Transverse colon (tissue), 4 donors: ENCODE data around the gene SLC27A1. TPM values are rescaled to one million over a fixed set of nuclear protein-coding genes. Genes with fewer than 3 reads are reported as not detected.
A peak's percentile ranks its signal among the peaks of the same experiment; 100 is the strongest.

ENCODE experiments used
- DNase-seq: peaks from one replicate; pipeline ENCODE4 v3.0.0-alpha.2; 2019
- H3K27ac ChIP-seq, 4 donors: fragments of 200-600 bp; sonication (generic); 2 replicates each; pipeline ENCODE4 v1.5.1; 2016 to 2018; ENCODE audit warnings: inconsistent platforms in 4 of 4
- H3K27me3 ChIP-seq: fragments of 200-600 bp; sonication (generic); 2 replicates; pipeline ENCODE4 v1.5.1; 2017; ENCODE audit warnings: inconsistent platforms
- H3K36me3 ChIP-seq, 4 donors: fragments of 200-600 bp; sonication (generic); 2 replicates each; pipeline ENCODE4 v1.5.1; 2017 to 2019; ENCODE audit warnings: inconsistent platforms in 4 of 4
- H3K4me1 ChIP-seq, 4 donors: fragments of 200-600 bp; sonication (generic); 2 replicates each; pipeline ENCODE4 v1.5.1; 2017 to 2020; ENCODE audit warnings: inconsistent platforms in 4 of 4
- H3K4me3 ChIP-seq, 4 donors: fragments of 200-600 bp; sonication (generic); 1 replicate in 1 of 4; 2 replicates in 3 of 4; pipeline versions ENCODE4 v1.5.1 to v1.6.1; 2017 to 2019; ENCODE audit warnings: inconsistent platforms in 4 of 4
- H3K9me3 ChIP-seq, 2 donors: fragments of 200-600 bp; sonication (generic); 2 replicates each; pipeline ENCODE4 v1.5.1; 2017 to 2019; ENCODE audit warnings: inconsistent platforms in 2 of 2
- CTCF ChIP-seq, 5 experiments: fragments of 200-600 bp in 3 of 5; fragments of 450-650 bp in 2 of 5; sonication (generic) in 3 of 5; IDR thresholded peaks; 1 replicate in 2 of 5; 2 replicates in 3 of 5; pipeline ENCODE4 v1.5.1; 2016 to 2017; ENCODE audit warnings: antibody characterized with exemption in 5 of 5, inconsistent platforms in 3 of 5, mild to moderate bottlenecking in 2 of 5, moderate library complexity in 1 of 5
- EP300 ChIP-seq: sonication (generic); formaldehyde crosslinking; IDR thresholded peaks from one replicate; pipeline ENCODE4 v1.6.1; 2017; ENCODE audit warnings: antibody characterized with exemption, low read depth
- POLR2A ChIP-seq: fragments of 450-650 bp; IDR thresholded peaks from one replicate; pipeline ENCODE4 v1.6.1; 2016; ENCODE audit warnings: antibody characterized with exemption, mild to moderate bottlenecking, moderate library complexity
- POLR2AphosphoS5 ChIP-seq, 3 donors: sonication (generic); formaldehyde crosslinking; IDR thresholded peaks; one replicate each; pipeline ENCODE4 v1.6.1; 2016; ENCODE audit warnings: antibody characterized with exemption in 3 of 3
- WGBS, 2 donors: methylation state at CpG; one replicate each; pipeline ENCODE4 v1.1.5; 2018; ENCODE audit warnings: low coverage in 1 of 2; 5-methylcytosine and 5-hydroxymethylcytosine counted together
- in situ Hi-C, 4 donors: fragments of 200-750 bp; cut with MboI; loops; one replicate each; pipeline versions ENCODE4 v1.15.0 to v1.15.1; 2017; ENCODE audit warnings: low sequenced_read_pairs in 3 of 4, low pct_ligation_motif_present in 1 of 4, low pct_unique_long_range_greater_than_20kb in 1 of 4
- intact Hi-C: fragments of 100-400 bp; cut with DNase I; formaldehyde crosslinking; loops from one replicate; pipeline ENCODE4 v1.15.1; 2023; ENCODE audit warnings: low total_unique reads
- total RNA-seq, 4 donors: library from RNA; depleted of rRNA; stranded (reverse); fragments of >200 nt; gene quantifications; one replicate each; pipeline ENCODE4 v1.1.0, GENCODE V29; 2016

Gene SLC27A1
- total RNA-seq, 4 donors from 2014 or later: 4.0 to 11.1 (median 7.0) TPM

GRCh38 chr19:17534767-17535166, 64.4 kb downstream of the SLC27A1 start:
- Histone ChIP-seq H3K27ac (no peak overlapping the region), H3K4me3 (no peak overlapping the region), H3K9me3 (no peaks in the 10 kb centered on the region), H3K36me3 (no peaks in the 10 kb centered on the region), H3K4me1 (peaks cover 6 to 12% (median 11%) of the 10 kb centered on the region in 4 donors), H3K27me3 (peaks cover 3% of the 10 kb centered on the region)
- DNase-seq: no peak
- no peak for TF ChIP-seq POLR2AphosphoS5 (IDR thresholded peaks at IDR 0.05)
- TF ChIP-seq POLR2A: no peak
- no peak for TF ChIP-seq CTCF (IDR thresholded peaks at IDR 0.05)
- TF ChIP-seq EP300: no peak
- in situ Hi-C loops: no loop called here
- intact Hi-C loops: no loop called here

- 78% methylated on average over 6 of the region's 6 CpGs; no CpG with 5 or more reads in 1 of the 2 donors for WGBS, 2 donors
- Histone ChIP-seq H3K36me3 (no peaks in the 10 kb centered on the region), H3K27ac (no peak overlapping the region)
These were observed 66.6 kb downstream of the SLC27A1 start for GRCh38 chr19:17536955-17537354.

GRCh38 chr19:17538684-17539237, 68.4 kb downstream of the SLC27A1 start:
- intact Hi-C loops (no loop called here), in situ Hi-C loops (no loop called here)
- H3K4me1 ChIP-seq: peaks cover 6 to 12% (median 11%) of the 10 kb centered on the region in 4 donors
- H3K27ac ChIP-seq: peak overlapping the region in 3 of 4 donors; percentile 52 to 60 (median 52)
- H3K27me3 ChIP-seq: no peaks in the 10 kb centered on the region
- no peaks in the 10 kb centered on the region for H3K9me3 ChIP-seq
- 8 to 11% methylated on average over 2 to 11 of the region's 13 CpGs for WGBS, 2 donors
- peak overlapping the region; percentile 6 to 48 (median 28) for H3K4me3 ChIP-seq
- TF ChIP-seq CTCF (IDR thresholded peaks at IDR 0.05): no peak
- no peak for TF ChIP-seq POLR2AphosphoS5 (IDR thresholded peaks at IDR 0.05)
- TF ChIP-seq POLR2A: no peak
- no peak for TF ChIP-seq EP300
- H3K36me3 ChIP-seq: no peaks in the 10 kb centered on the region
- no peak for DNase-seq

More at GRCh38 chr19:17536955-17537354, 66.6 kb downstream of the SLC27A1 start:
- TF ChIP-seq EP300 (no peak), CTCF (IDR thresholded peaks at IDR 0.05) (no peak), POLR2A (no peak), POLR2AphosphoS5 (IDR thresholded peaks at IDR 0.05) (no peak)
- Histone ChIP-seq H3K27me3 (no peaks in the 10 kb centered on the region), H3K4me1 (peaks cover 6 to 12% (median 11%) of the 10 kb centered on the region in 4 donors), H3K4me3 (no peak overlapping the region), H3K9me3 (no peaks in the 10 kb centered on the region)
- no peak for DNase-seq
- intact Hi-C loops (no loop called here), in situ Hi-C loops (no loop called here)

- intact Hi-C loops (no loop called here), in situ Hi-C loops (no loop called here)
- peak; percentile 90 for DNase-seq
- Histone ChIP-seq H3K4me3 (peak overlapping the region; percentile 6 to 48 (median 28)), H3K27ac (peak overlapping the region; percentile 52 to 60 (median 56)), H3K4me1 (peaks cover 6 to 12% (median 11%) of the 10 kb centered on the region in 4 donors), H3K27me3 (no peaks in the 10 kb centered on the region), H3K36me3 (no peaks in the 10 kb centered on the region), H3K9me3 (no peaks in the 10 kb centered on the region)
- TF ChIP-seq CTCF (IDR thresholded peaks at IDR 0.05) (peak in 3 of 5 experiments; percentile 19 to 37 (median 21)), POLR2AphosphoS5 (IDR thresholded peaks at IDR 0.05) (peak in 2 of 3 donors; percentile 43 to 46), POLR2A (peak; percentile 23), EP300 (no peak)
- 2 to 3% methylated on average over 5 to 63 of the region's 82 CpGs for WGBS, 2 donors
These were observed 69.2 kb downstream of the SLC27A1 start for GRCh38 chr19:17539238-17540117.
